GM23338 (cell line): ENCODE measurements around the gene TFF1. TPM values are rescaled to one million over a fixed set of nuclear protein-coding genes. Genes with fewer than 3 reads are reported as not detected.
A peak's percentile ranks its signal among the peaks of the same experiment; 100 is the strongest.

Experiments used
- ATAC-seq: fragments of 200-7000 bp; cut with Tn5 transposase; 3 replicates; pipeline ENCODE4 v1.9.1; 2020
- DNase-seq: peaks from one replicate; pipeline ENCODE4 v3.0.0-alpha.2; 2015; ENCODE audit warnings: low spot score
- H2AFZ ChIP-seq: fragments of 200-600 bp; sonication (generic); 2 replicates; pipeline ENCODE4 v1.8.0; 2016; ENCODE audit warnings: antibody characterized with exemption, mild to moderate bottlenecking, moderate library complexity
- H3F3A ChIP-seq: fragments of 200-600 bp; sonication (generic); replicated peaks from 2 replicates; pipeline ENCODE4 v1.8.0; 2017; ENCODE audit warnings: antibody characterized with exemption, mixed run types, low read depth
- H3K27ac ChIP-seq: fragments of 200-600 bp; sonication (generic); 2 replicates; pipeline ENCODE4 v1.6.1; 2016; ENCODE audit warnings: low read depth
- H3K27me3 ChIP-seq: fragments of 200-600 bp; sonication (generic); 2 replicates; pipeline ENCODE4 v1.8.0; 2016; ENCODE audit warnings: mild to moderate bottlenecking, mixed run types, moderate library complexity; ENCODE audit not compliant: insufficient read depth
- H3K36me3 ChIP-seq: fragments of 200-600 bp; sonication (generic); 2 replicates; pipeline ENCODE4 v1.8.0; 2016; ENCODE audit warnings: mild to moderate bottlenecking; ENCODE audit not compliant: insufficient read depth
- H3K4me1 ChIP-seq: fragments of 200-600 bp; sonication (generic); 2 replicates; pipeline ENCODE4 v1.8.0; 2016; ENCODE audit warnings: mild to moderate bottlenecking, moderate library complexity; ENCODE audit not compliant: insufficient read depth
- H3K4me2 ChIP-seq: fragments of 200-600 bp; sonication (generic); 2 replicates; pipeline ENCODE4 v1.7.1; 2017; ENCODE audit warnings: mixed run types
- H3K4me3 ChIP-seq: fragments of 200-600 bp; sonication (generic); 2 replicates; pipeline ENCODE4 v1.6.1; 2016; ENCODE audit warnings: mixed run types
- H3K79me2 ChIP-seq: fragments of 200-600 bp; sonication (generic); replicated peaks from 2 replicates; pipeline ENCODE4 v1.8.0; 2017; ENCODE audit warnings: mild to moderate bottlenecking; ENCODE audit not compliant: insufficient read depth
- H3K9me2 ChIP-seq: fragments of 200-600 bp; sonication (generic); 2 replicates; pipeline ENCODE4 v1.8.0; 2017; ENCODE audit not compliant: insufficient read depth
- H4K20me1 ChIP-seq: fragments of 200-600 bp; sonication (generic); replicated peaks from 2 replicates; pipeline ENCODE4 v1.8.0; 2017; ENCODE audit warnings: mild to moderate bottlenecking; ENCODE audit not compliant: insufficient read depth
- H3K27ac Mint-ChIP-seq: 2 replicates; pipeline ENCODE4 v1.8.0; 2020; ENCODE audit warnings: inconsistent platforms, mild to moderate bottlenecking, moderate library complexity, mixed read lengths
- H3K27me3 Mint-ChIP-seq: 3 replicates; pipeline ENCODE4 v1.8.0; 2022; ENCODE audit warnings: low read depth, mild to moderate bottlenecking, moderate library complexity, mixed read lengths, inconsistent platforms; ENCODE audit not compliant: insufficient read depth, poor library complexity
- H3K36me3 Mint-ChIP-seq: 3 replicates; pipeline ENCODE4 v1.8.0; 2021; ENCODE audit warnings: low read depth, mild to moderate bottlenecking, inconsistent platforms, moderate library complexity, mixed read lengths
- H3K4me1 Mint-ChIP-seq: 3 replicates; pipeline ENCODE4 v1.8.0; 2020; ENCODE audit warnings: mild to moderate bottlenecking, inconsistent platforms, mixed read lengths
- H3K4me3 Mint-ChIP-seq: 3 replicates; pipeline ENCODE4 v1.8.0; 2021; ENCODE audit warnings: moderate library complexity, mild to moderate bottlenecking, inconsistent platforms, mixed read lengths
- H3K9me3 Mint-ChIP-seq: 3 replicates; pipeline ENCODE4 v1.8.0; 2020; ENCODE audit warnings: moderate library complexity, mild to moderate bottlenecking, inconsistent platforms, mixed read lengths
- CREB1 ChIP-seq: fragments of 250-450 bp; sonication (Bioruptor Pico); IDR thresholded peaks from 2 replicates; pipeline ENCODE4 v1.5.0; 2020; ENCODE audit warnings: low read depth, mild to moderate bottlenecking, moderate library complexity
- EZH2 ChIP-seq: fragments of 200-600 bp; sonication (generic); IDR thresholded peaks from one replicate; pipeline ENCODE4 v1.8.0; 2017; ENCODE audit warnings: antibody characterized with exemption, mild to moderate bottlenecking, low read depth; ENCODE audit not compliant: unreplicated experiment
- EZH2phosphoT487 ChIP-seq: fragments of 200-600 bp; sonication (generic); IDR thresholded peaks from one replicate; pipeline ENCODE4 v1.8.1; 2018; ENCODE audit warnings: antibody characterized with exemption; ENCODE audit not compliant: unreplicated experiment
- JUNB ChIP-seq: IDR thresholded peaks from one replicate; pipeline ENCODE4 v1.6.1; 2016; ENCODE audit warnings: antibody characterized with exemption; ENCODE audit not compliant: unreplicated experiment
- NANOG ChIP-seq: IDR thresholded peaks from 2 replicates; pipeline ENCODE4 v1.6.1; 2016; ENCODE audit warnings: antibody characterized with exemption, borderline replicate concordance
- POLR2AphosphoS5 ChIP-seq: IDR thresholded peaks from 2 replicates; pipeline ENCODE4 v1.6.1; 2016; ENCODE audit warnings: antibody characterized with exemption, low read depth
- STAT1 ChIP-seq: IDR thresholded peaks from one replicate; pipeline ENCODE4 v1.6.1; 2016; ENCODE audit warnings: antibody characterized with exemption; ENCODE audit not compliant: unreplicated experiment
- ZNF114 ChIP-seq: fragments of 250-450 bp; sonication (Bioruptor Pico); IDR thresholded peaks from 2 replicates; pipeline ENCODE4 v1.5.0; 2020; ENCODE audit warnings: mild to moderate bottlenecking, moderate library complexity
- ZNF331 ChIP-seq: fragments of 250-450 bp; sonication (Bioruptor Pico); IDR thresholded peaks from 2 replicates; pipeline ENCODE4 v1.5.0; 2020; ENCODE audit warnings: low read depth, mild to moderate bottlenecking, moderate library complexity
- polyA plus RNA-seq: library from polyadenylated mRNA; unstranded; fragments of >200 nt; fragmentation: Nextera tagmentation; extraction: Ambion mirVana; gene quantifications from 2 replicates; pipeline ENCODE4 v1.2.1, GENCODE V29; 2016
- total RNA-seq: library from RNA; depleted of rRNA; stranded (reverse); fragments of >200 nt; shearing (Covaris generic); gene quantifications from 2 replicates; pipeline ENCODE4 v1.2.3, GENCODE V29; 2014
- TF ChIP-seq, protein P1 (sequence below): fragments of 250-450 bp; sonication (Bioruptor Pico); IDR thresholded peaks from 2 replicates; pipeline ENCODE4 v1.5.0; 2020; ENCODE audit warnings: mild to moderate bottlenecking, moderate library complexity
- TF ChIP-seq, protein P2 (sequence below), 2 experiments: fragments of 200-600 bp in 1 of 2; sonication (generic) in 1 of 2; conservative IDR thresholded peaks; 2 replicates each; pipeline versions ENCODE4 v1.5.1 to v1.6.1; 2016 to 2017; ENCODE audit warnings: antibody characterized with exemption in 2 of 2, low read depth in 2 of 2, mild to moderate bottlenecking in 2 of 2, moderate library complexity in 1 of 2
- TF ChIP-seq, protein P3 (sequence below): IDR thresholded peaks from 2 replicates; pipeline ENCODE4 v1.6.1; 2016; ENCODE audit warnings: antibody characterized with exemption
- TF ChIP-seq, protein P4 (sequence below): IDR thresholded peaks from one replicate; pipeline ENCODE4 v1.6.1; 2018; ENCODE audit warnings: antibody characterized with exemption; ENCODE audit not compliant: unreplicated experiment

TFF1 gene
- total and polyA plus RNA-seq, 2 experiments from 2014 or later: not detected

DNA sequence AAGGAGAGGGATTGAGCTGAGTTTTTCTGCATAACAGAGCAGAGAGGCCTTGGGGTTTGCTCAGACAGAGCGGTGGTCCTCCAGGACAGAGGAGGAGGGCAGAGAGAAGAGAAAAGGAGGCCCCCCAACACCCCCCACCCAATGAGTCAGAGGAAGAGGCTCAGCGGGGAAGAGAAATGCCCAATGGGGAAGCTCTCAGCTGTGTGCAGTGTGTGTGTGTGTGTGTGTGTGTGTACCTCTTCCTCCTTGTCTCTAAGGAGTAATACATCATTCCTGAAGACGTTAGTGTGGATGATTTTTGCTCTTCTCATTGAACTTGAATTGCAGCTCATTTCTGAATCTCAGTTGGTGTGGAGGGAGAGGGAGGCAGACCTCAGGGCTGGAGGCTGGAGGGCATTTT lies 20.8 kb upstream of the TFF1 start:
- H2AFZ ChIP-seq: 0 out of 2 replicates have a peak overlapping the region, but pooled peaks have one; percentile 18
- Mint-ChIP-seq H3K27me3 (peaks cover 7% of the 10 kb centered on the region), H3K9me3 (peaks cover 18% of the 10 kb centered on the region), H3K27ac (no peak overlapping the region), H3K4me3 (no peak overlapping the region), H3K36me3 (peaks cover 11% of the 10 kb centered on the region), H3K4me1 (peaks cover 35% of the 10 kb centered on the region)
- H3K9me2 ChIP-seq: no peaks in the 10 kb centered on the region
- H4K20me1 ChIP-seq: no peaks in the 10 kb centered on the region
- no peaks in the 10 kb centered on the region for H3K36me3 ChIP-seq
- peaks cover 5% of the 10 kb centered on the region; the same call in 1 of the 2 replicates for H3F3A ChIP-seq
- DNase-seq (no peak), ATAC-seq (no peak)
- no peaks in the 10 kb centered on the region for H3K79me2 ChIP-seq
- no peak overlapping the region for H3K4me2 ChIP-seq
- H3K27me3 ChIP-seq: no peaks in the 10 kb centered on the region
- no peak overlapping the region for H3K4me3 ChIP-seq
- TF ChIP-seq, protein P1, sequence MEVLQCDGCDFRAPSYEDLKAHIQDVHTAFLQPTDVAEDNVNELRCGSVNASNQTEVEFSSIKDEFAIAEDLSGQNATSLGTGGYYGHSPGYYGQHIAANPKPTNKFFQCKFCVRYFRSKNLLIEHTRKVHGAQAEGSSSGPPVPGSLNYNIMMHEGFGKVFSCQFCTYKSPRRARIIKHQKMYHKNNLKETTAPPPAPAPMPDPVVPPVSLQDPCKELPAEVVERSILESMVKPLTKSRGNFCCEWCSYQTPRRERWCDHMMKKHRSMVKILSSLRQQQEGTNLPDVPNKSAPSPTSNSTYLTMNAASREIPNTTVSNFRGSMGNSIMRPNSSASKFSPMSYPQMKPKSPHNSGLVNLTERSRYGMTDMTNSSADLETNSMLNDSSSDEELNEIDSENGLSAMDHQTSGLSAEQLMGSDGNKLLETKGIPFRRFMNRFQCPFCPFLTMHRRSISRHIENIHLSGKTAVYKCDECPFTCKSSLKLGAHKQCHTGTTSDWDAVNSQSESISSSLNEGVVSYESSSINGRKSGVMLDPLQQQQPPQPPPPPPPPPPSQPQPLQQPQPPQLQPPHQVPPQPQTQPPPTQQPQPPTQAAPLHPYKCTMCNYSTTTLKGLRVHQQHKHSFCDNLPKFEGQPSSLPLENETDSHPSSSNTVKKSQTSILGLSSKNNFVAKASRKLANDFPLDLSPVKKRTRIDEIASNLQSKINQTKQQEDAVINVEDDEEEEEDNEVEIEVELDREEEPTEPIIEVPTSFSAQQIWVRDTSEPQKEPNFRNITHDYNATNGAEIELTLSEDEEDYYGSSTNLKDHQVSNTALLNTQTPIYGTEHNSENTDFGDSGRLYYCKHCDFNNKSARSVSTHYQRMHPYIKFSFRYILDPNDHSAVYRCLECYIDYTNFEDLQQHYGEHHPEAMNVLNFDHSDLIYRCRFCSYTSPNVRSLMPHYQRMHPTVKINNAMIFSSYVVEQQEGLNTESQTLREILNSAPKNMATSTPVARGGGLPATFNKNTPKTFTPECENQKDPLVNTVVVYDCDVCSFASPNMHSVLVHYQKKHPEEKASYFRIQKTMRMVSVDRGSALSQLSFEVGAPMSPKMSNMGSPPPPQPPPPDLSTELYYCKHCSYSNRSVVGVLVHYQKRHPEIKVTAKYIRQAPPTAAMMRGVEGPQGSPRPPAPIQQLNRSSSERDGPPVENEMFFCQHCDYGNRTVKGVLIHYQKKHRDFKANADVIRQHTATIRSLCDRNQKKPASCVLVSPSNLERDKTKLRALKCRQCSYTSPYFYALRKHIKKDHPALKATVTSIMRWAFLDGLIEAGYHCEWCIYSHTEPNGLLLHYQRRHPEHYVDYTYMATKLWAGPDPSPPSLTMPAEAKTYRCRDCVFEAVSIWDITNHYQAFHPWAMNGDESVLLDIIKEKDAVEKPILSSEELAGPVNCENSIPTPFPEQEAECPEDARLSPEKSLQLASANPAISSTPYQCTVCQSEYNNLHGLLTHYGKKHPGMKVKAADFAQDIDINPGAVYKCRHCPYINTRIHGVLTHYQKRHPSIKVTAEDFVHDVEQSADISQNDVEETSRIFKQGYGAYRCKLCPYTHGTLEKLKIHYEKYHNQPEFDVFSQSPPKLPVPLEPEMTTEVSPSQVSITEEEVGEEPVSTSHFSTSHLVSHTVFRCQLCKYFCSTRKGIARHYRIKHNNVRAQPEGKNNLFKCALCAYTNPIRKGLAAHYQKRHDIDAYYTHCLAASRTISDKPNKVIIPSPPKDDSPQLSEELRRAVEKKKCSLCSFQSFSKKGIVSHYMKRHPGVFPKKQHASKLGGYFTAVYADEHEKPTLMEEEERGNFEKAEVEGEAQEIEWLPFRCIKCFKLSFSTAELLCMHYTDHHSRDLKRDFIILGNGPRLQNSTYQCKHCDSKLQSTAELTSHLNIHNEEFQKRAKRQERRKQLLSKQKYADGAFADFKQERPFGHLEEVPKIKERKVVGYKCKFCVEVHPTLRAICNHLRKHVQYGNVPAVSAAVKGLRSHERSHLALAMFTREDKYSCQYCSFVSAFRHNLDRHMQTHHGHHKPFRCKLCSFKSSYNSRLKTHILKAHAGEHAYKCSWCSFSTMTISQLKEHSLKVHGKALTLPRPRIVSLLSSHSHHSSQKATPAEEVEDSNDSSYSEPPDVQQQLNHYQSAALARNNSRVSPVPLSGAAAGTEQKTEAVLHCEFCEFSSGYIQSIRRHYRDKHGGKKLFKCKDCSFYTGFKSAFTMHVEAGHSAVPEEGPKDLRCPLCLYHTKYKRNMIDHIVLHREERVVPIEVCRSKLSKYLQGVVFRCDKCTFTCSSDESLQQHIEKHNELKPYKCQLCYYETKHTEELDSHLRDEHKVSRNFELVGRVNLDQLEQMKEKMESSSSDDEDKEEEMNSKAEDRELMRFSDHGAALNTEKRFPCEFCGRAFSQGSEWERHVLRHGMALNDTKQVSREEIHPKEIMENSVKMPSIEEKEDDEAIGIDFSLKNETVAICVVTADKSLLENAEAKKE (CRISPR knock-in tag): no peak
- no peak for TF ChIP-seq JUNB
- no peak for TF ChIP-seq EZH2phosphoT487
- TF ChIP-seq STAT1: no peak
- TF ChIP-seq, protein P2, sequence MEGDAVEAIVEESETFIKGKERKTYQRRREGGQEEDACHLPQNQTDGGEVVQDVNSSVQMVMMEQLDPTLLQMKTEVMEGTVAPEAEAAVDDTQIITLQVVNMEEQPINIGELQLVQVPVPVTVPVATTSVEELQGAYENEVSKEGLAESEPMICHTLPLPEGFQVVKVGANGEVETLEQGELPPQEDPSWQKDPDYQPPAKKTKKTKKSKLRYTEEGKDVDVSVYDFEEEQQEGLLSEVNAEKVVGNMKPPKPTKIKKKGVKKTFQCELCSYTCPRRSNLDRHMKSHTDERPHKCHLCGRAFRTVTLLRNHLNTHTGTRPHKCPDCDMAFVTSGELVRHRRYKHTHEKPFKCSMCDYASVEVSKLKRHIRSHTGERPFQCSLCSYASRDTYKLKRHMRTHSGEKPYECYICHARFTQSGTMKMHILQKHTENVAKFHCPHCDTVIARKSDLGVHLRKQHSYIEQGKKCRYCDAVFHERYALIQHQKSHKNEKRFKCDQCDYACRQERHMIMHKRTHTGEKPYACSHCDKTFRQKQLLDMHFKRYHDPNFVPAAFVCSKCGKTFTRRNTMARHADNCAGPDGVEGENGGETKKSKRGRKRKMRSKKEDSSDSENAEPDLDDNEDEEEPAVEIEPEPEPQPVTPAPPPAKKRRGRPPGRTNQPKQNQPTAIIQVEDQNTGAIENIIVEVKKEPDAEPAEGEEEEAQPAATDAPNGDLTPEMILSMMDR (conservative IDR thresholded peaks at IDR 0.05; ENCODE audit: low read depth in 2 of 2): no peak
- TF ChIP-seq CREB1: no peak
- TF ChIP-seq POLR2AphosphoS5: no peak
- no peak for TF ChIP-seq NANOG
- TF ChIP-seq, protein P3, sequence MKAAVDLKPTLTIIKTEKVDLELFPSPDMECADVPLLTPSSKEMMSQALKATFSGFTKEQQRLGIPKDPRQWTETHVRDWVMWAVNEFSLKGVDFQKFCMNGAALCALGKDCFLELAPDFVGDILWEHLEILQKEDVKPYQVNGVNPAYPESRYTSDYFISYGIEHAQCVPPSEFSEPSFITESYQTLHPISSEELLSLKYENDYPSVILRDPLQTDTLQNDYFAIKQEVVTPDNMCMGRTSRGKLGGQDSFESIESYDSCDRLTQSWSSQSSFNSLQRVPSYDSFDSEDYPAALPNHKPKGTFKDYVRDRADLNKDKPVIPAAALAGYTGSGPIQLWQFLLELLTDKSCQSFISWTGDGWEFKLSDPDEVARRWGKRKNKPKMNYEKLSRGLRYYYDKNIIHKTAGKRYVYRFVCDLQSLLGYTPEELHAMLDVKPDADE: no peak
- no peak for TF ChIP-seq ZNF114
- TF ChIP-seq ZNF331 (CRISPR knock-in tag): no peak
- no peak for TF ChIP-seq EZH2
- TF ChIP-seq, protein P4, sequence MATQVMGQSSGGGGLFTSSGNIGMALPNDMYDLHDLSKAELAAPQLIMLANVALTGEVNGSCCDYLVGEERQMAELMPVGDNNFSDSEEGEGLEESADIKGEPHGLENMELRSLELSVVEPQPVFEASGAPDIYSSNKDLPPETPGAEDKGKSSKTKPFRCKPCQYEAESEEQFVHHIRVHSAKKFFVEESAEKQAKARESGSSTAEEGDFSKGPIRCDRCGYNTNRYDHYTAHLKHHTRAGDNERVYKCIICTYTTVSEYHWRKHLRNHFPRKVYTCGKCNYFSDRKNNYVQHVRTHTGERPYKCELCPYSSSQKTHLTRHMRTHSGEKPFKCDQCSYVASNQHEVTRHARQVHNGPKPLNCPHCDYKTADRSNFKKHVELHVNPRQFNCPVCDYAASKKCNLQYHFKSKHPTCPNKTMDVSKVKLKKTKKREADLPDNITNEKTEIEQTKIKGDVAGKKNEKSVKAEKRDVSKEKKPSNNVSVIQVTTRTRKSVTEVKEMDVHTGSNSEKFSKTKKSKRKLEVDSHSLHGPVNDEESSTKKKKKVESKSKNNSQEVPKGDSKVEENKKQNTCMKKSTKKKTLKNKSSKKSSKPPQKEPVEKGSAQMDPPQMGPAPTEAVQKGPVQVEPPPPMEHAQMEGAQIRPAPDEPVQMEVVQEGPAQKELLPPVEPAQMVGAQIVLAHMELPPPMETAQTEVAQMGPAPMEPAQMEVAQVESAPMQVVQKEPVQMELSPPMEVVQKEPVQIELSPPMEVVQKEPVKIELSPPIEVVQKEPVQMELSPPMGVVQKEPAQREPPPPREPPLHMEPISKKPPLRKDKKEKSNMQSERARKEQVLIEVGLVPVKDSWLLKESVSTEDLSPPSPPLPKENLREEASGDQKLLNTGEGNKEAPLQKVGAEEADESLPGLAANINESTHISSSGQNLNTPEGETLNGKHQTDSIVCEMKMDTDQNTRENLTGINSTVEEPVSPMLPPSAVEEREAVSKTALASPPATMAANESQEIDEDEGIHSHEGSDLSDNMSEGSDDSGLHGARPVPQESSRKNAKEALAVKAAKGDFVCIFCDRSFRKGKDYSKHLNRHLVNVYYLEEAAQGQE: no peak
- peaks cover 6% of the 10 kb centered on the region for H3K4me1 ChIP-seq
- no peak overlapping the region for H3K27ac ChIP-seq
